DND-41 (cell line): ENCODE data around the gene MCC.
A peak's percentile ranks its signal among the peaks of the same experiment; 100 is the strongest.

ENCODE experiments used
- ATAC-seq: fragments of 200-7000 bp; cut with Tn5 transposase; 3 replicates; pipeline ENCODE4 v1.9.1; 2021; ENCODE audit warnings: low read depth; ENCODE audit not compliant: insufficient read depth
- DNase-seq: peaks from one replicate; pipeline ENCODE4 v3.0.0-alpha.2; 2020
- H2AFZ ChIP-seq: 2 replicates; pipeline ENCODE4 v1.6.0; 2012; ENCODE audit warnings: low read depth, low read length
- H3K27ac ChIP-seq: 2 replicates; pipeline ENCODE4 v1.5.1; 2012; ENCODE audit warnings: low read length, inconsistent platforms
- H3K27me3 ChIP-seq: fragments of 200-600 bp; sonication (generic); 2 replicates; pipeline ENCODE4 v1.6.0; 2012; ENCODE audit warnings: low read length, mild to moderate bottlenecking, inconsistent platforms; ENCODE audit not compliant: insufficient read depth, poor library complexity
- H3K36me3 ChIP-seq: 2 replicates; pipeline ENCODE4 v1.5.1; 2012; ENCODE audit warnings: low read length, inconsistent platforms; ENCODE audit not compliant: insufficient read depth
- H3K4me1 ChIP-seq: 2 replicates; pipeline ENCODE4 v1.5.1; 2012; ENCODE audit warnings: mild to moderate bottlenecking, low read length; ENCODE audit not compliant: insufficient read depth
- H3K4me2 ChIP-seq: 2 replicates; pipeline ENCODE4 v1.6.0; 2012; ENCODE audit warnings: mild to moderate bottlenecking, moderate library complexity, low read length, inconsistent platforms; ENCODE audit not compliant: insufficient read depth
- H3K4me3 ChIP-seq, 2 experiments: fragments of 200-600 bp in 1 of 2; shearing (Covaris generic) in 1 of 2; 2 replicates each; pipeline ENCODE4 v1.5.1; 2012 to 2016; ENCODE audit warnings: inconsistent platforms in 2 of 2, low read length in 2 of 2, mild to moderate bottlenecking in 2 of 2, low read depth in 1 of 2, moderate library complexity in 1 of 2
- H3K79me2 ChIP-seq: 2 replicates; pipeline ENCODE4 v1.6.0; 2012; ENCODE audit warnings: low read length, inconsistent platforms; ENCODE audit not compliant: insufficient read depth
- H3K9ac ChIP-seq: 2 replicates; pipeline ENCODE4 v1.6.0; 2012; ENCODE audit warnings: low read depth, mild to moderate bottlenecking, inconsistent platforms, low read length, moderate library complexity
- H3K9me3 ChIP-seq: 2 replicates; pipeline ENCODE4 v1.5.1; 2012; ENCODE audit warnings: low read length, moderate library complexity, mild to moderate bottlenecking, inconsistent platforms; ENCODE audit not compliant: insufficient read depth, severe bottlenecking
- H4K20me1 ChIP-seq: 2 replicates; pipeline ENCODE4 v1.6.0; 2012; ENCODE audit warnings: low read length; ENCODE audit not compliant: insufficient read depth
- CTCF ChIP-seq: IDR thresholded peaks from 2 replicates; pipeline ENCODE4 v1.5.1; 2012; ENCODE audit warnings: borderline replicate concordance, low read length, moderate library complexity, mild to moderate bottlenecking; ENCODE audit not compliant: poor library complexity, severe bottlenecking; ENCODE audit errors: extremely low read depth
- EZH2 ChIP-seq: IDR thresholded peaks from 3 replicates; pipeline ENCODE4 v1.6.1; 2012; ENCODE audit warnings: borderline replicate concordance, low read depth, mild to moderate bottlenecking, moderate library complexity, low read length, inconsistent platforms; ENCODE audit not compliant: severe bottlenecking

Gene MCC

GRCh38 chr5:113162770-113163169, 325.5 kb downstream of the MCC start:
- H4K20me1 ChIP-seq, result no peaks in the 10 kb centered on the region
- no peak overlapping the region for H3K9ac ChIP-seq
- H3K4me1 ChIP-seq, result no peaks in the 10 kb centered on the region
- H3K27ac ChIP-seq, result no peak overlapping the region
- no peak for TF ChIP-seq CTCF
- no peak for TF ChIP-seq EZH2
- H3K9me3 ChIP-seq, result no peaks in the 10 kb centered on the region
- H3K36me3 ChIP-seq, result no peaks in the 10 kb centered on the region
- DNase-seq (no peak), ATAC-seq (no peak)
- H3K4me3 ChIP-seq, result no peak overlapping the region
- no peak overlapping the region for H3K4me2 ChIP-seq
- no peaks in the 10 kb centered on the region for H3K27me3 ChIP-seq
- no peak overlapping the region for H2AFZ ChIP-seq
- no peaks in the 10 kb centered on the region for H3K79me2 ChIP-seq

GRCh38 chr5:113162208-113162607, 326.0 kb downstream of the MCC start:
- Histone ChIP-seq H3K4me1 (no peaks in the 10 kb centered on the region), H3K9me3 (no peaks in the 10 kb centered on the region), H3K27ac (no peak overlapping the region), H3K27me3 (no peaks in the 10 kb centered on the region), H3K4me3 (no peak overlapping the region), H4K20me1 (no peaks in the 10 kb centered on the region), H3K9ac (no peak overlapping the region), H3K79me2 (no peaks in the 10 kb centered on the region), H2AFZ (no peak overlapping the region), H3K36me3 (no peaks in the 10 kb centered on the region), H3K4me2 (no peak overlapping the region)
- peak; percentile 45; the same call in 2 of the 3 replicates for ATAC-seq
- TF ChIP-seq CTCF, result no peak
- TF ChIP-seq EZH2, result no peak
- peak; percentile 6 for DNase-seq

GRCh38 chr5:113161806-113162205, 326.4 kb downstream of the MCC start:
- Histone ChIP-seq H3K27me3 (no peaks in the 10 kb centered on the region), H3K79me2 (no peaks in the 10 kb centered on the region), H3K27ac (no peak overlapping the region), H3K9ac (no peak overlapping the region), H3K36me3 (no peaks in the 10 kb centered on the region), H4K20me1 (no peaks in the 10 kb centered on the region), H3K4me3 (no peak overlapping the region), H3K4me2 (no peak overlapping the region), H2AFZ (no peak overlapping the region), H3K4me1 (no peaks in the 10 kb centered on the region), H3K9me3 (no peaks in the 10 kb centered on the region)
- DNase-seq (no peak), ATAC-seq (no peak; the same call in 2 of the 3 replicates)
- TF ChIP-seq CTCF, result no peak
- TF ChIP-seq EZH2, result no peak

GRCh38 chr5:113157886-113158285, 330.4 kb downstream of the MCC start:
- Histone ChIP-seq H3K27ac (no peak overlapping the region), H3K79me2 (no peaks in the 10 kb centered on the region), H3K27me3 (no peaks in the 10 kb centered on the region), H2AFZ (no peak overlapping the region), H3K4me3 (no peak overlapping the region), H3K9ac (no peak overlapping the region), H4K20me1 (no peaks in the 10 kb centered on the region), H3K36me3 (no peaks in the 10 kb centered on the region), H3K4me2 (no peak overlapping the region), H3K9me3 (no peaks in the 10 kb centered on the region), H3K4me1 (no peaks in the 10 kb centered on the region)
- TF ChIP-seq EZH2 (no peak), CTCF (no peak)
- DNase-seq (no peak), ATAC-seq (no peak)
